ENCODE results near the gene THRA. TPM values are rescaled to one million over a fixed set of nuclear protein-coding genes. Genes with fewer than 3 reads are reported as not detected.

THRA gene
- total and polyA plus RNA-seq, 5 experiments from 2014 or later = 11.3 to 54.2 (median 23.3) TPM

DNA sequence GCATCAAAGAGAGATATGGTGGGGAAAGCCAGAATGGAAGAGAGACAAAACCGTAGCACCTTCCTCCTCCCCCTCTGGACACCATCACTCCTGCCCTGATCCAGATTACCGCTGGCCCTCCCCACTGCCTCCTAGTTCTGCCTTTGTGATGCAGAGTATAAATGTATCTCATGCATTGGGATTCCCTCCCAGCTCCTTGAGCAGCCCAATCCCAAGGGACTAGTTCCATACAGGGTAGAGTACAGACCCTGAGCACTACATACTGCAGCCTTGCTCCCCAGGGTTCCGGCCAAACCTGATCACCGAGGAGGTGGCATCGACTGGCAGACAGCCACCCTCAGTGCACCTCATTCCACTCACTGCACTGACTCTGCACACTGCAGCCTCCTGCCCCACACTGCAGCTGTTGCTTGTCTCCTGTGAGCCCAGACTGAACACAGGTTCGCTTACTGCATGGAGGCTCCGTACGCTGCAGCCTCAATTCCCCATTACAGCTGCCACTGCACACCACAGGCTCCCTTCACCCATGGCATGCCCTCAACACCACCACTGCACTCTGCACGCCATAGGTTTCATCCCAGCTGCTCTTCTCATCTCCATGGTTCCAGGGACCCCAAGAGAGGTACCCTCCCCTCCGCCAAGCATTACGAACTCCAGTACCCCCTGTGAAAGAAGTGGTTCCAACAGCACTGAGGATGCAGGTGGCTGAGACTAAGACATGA, 1.7 kb upstream of the THRA start:
- H3K27me3 Mint-ChIP-seq = peaks cover 0 to 2% (median 0%) of the 10 kb centered on the region in 5 donors
- H3K9me3 Mint-ChIP-seq = no peaks in the 10 kb centered on the region
- no peak for DNase-seq
- peak overlapping the region in 9 of 10 donors; percentile 30 to 94 (median 86) for H3K4me3 Mint-ChIP-seq
- no peaks in the 10 kb centered on the region for H3K36me3 Mint-ChIP-seq
- ATAC-seq = no peak
- POLR2A ChIA-PET = interaction anchor here (1.5 to 17.1 kb wide), 5 partner anchors 10 to 48 kb away, joined by 3 to 260 read pairs (median 79); partner anchors contain the start of gene NR1D1
- H3K4me1 Mint-ChIP-seq = peaks cover 25 to 38% (median 33%) of the 10 kb centered on the region in 4 donors
- H3K27ac Mint-ChIP-seq = peak overlapping the region in 7 of 10 donors; percentile 14 to 92 (median 62)

DNA sequence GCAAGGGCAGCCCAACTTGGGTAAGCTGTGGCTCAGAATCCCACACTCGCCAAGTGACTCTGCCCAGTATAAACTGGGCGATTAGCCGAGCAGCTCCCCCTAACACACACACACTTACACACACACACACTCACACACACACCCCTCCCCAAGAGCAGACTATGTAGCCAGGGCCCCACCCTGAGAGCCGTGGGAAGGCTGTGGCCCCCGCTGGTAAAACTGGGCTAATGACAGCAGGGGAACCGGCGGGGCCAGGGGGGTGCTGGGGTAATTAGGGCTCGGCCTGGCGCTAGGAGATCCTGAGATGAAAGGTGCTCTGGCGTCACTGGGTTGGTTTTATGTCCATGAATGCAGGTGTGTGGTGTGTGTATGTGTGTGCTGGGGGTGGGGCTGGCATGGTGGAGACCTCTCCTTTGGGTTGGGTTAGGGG, 1.1 kb upstream of the THRA start:
- peak overlapping the region; percentile 79 to 95 (median 90) for H3K27ac Mint-ChIP-seq
- no peak for DNase-seq
- no peak for ATAC-seq
- peaks cover 28 to 44% (median 39%) of the 10 kb centered on the region in 4 donors for H3K4me1 Mint-ChIP-seq
- H3K36me3 Mint-ChIP-seq = no peaks in the 10 kb centered on the region
- peaks cover 0 to 2% (median 0%) of the 10 kb centered on the region in 5 donors for H3K27me3 Mint-ChIP-seq
- POLR2A ChIA-PET = interaction anchor here (0.6 to 17.1 kb wide), 7 partner anchors 14 to 88 kb away, joined by 3 to 260 read pairs (median 4); partner anchors contain the start of gene NR1D1
- H3K9me3 Mint-ChIP-seq = no peaks in the 10 kb centered on the region
- peak overlapping the region; percentile 82 to 94 (median 86) for H3K4me3 Mint-ChIP-seq

DNA sequence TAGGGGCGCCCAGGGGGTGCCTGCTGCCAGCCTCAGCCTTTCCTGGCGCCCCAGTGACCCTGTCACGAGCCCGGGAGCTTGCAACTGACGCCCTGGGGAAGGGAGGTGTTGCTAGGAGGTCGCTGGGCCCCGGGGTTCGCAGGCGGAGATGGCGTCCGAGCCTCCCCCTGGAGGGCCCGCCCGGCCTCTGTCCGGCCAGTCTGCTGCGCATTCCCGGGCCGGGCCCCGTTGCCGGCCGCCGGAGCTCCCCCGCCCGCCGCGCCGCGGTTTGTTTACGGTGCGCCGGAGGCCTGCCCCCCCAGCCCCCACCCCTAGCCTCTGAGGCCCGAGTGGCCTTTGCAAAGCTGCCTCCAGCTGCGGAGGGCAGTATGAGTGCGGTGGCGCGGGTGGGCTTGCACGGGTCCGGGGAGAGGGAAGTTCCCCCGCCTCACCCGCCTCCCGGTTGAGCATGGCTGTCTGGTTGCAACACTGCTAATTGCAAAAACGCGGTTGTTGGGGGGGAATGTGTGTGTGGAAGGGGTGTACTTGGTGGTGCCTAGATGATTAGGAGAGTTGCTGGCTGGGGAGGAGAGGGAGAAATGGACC, 514 bp downstream of the THRA start:
- Mint-ChIP-seq H3K36me3 (no peaks in the 10 kb centered on the region), H3K4me1 (peaks cover 41 to 60% (median 55%) of the 10 kb centered on the region in 4 donors), H3K27me3 (no peaks in the 10 kb centered on the region), H3K4me3 (peak overlapping the region; percentile 88 to 99 (median 92)), H3K27ac (peak overlapping the region; percentile 48 to 96 (median 88)), H3K9me3 (no peaks in the 10 kb centered on the region)
- POLR2A ChIA-PET = interaction anchor here (0.6 to 17.1 kb wide), 12 partner anchors 9 to 403 kb away, joined by 3 to 260 read pairs (median 6); partner anchors contain the start of genes CASC3, MED24 and NR1D1
- peak in 7 of 10 donors; percentile 18 to 62 (median 28) for DNase-seq
- peak; percentile 12 to 26 for ATAC-seq

DNA sequence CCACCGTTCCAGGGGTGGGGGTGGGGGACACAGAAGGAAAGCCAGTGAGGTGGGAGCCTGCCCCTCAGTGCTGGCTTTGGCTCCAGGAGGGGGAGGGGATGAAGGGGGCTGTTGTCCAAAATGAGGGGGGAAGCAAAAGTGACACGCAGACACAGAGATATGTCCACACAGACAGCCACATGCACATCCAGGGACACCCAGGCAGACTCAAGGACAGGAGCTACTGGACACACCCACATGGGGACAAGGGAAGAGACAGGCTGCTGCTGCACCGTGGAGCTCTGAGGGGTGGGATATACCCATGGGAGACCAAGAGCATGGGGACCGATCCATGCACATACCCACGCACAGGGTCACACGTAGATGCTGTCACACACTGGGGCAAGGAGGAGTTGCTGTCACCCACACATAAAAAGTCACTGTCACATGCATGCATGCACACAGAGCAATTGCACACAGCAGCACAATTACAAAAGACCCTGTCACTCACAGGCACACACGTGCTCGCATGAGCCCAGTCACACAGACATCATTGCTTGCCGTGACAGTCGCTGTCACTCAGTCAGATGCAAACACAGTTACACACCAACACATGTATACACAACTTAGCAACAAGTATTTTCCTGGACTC, 1.3 kb downstream of the THRA start:
- Mint-ChIP-seq H3K9me3 (no peaks in the 10 kb centered on the region), H3K27me3 (no peaks in the 10 kb centered on the region), H3K36me3 (no peaks in the 10 kb centered on the region), H3K4me3 (peak overlapping the region; percentile 88 to 99 (median 92)), H3K4me1 (peaks cover 48 to 67% (median 62%) of the 10 kb centered on the region in 4 donors), H3K27ac (peak overlapping the region; percentile 48 to 96 (median 88))
- DNase-seq = peak in 1 of 10 donors; percentile 28
- peak; percentile 10 to 13 for ATAC-seq
- POLR2A ChIA-PET = interaction anchor here (0.8 to 17.1 kb wide), 11 partner anchors 9 to 404 kb away, joined by 3 to 260 read pairs (median 6); partner anchors contain the start of genes CASC3, MED24 and NR1D1

DNA sequence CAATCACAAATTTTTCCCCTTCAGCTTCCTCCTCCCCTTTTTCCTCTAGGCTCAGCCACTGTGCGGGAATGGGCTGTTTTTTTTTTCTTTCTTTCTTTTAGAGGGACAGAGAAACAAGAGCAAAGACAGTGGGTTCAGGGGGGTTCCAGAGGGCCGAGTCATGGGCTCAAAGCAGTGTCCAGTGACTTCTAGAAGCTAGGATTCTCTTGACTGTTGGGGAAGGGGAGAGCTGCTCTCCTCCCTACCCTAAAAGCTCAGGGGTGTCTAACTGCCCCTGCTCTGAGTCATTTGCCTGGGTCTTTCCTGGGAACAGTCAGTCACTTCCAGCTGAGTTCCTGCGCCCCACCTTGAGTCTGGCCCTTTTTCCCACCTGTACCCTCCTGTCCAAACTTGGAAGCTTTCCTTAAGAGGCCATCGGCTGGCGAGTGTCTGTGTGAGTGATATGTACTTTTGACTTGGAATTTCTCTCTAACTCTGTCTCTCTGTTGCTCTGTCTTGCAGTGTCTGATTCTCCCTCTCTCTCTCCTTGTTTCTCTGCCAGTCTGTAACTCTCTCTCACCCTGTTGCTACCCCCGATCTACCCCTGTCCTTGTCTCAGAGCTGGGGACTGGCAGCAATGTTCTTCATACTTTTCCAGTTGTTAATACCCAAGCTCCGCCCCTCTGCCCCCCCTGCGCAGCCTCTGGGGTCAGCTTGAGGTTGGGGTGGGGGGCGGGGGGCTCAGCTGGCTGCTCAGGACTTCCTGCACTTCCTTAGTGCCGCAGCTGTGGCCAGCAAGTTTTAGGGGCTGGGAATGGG, 2.4 kb downstream of the THRA start:
- Mint-ChIP-seq H3K27ac (peak overlapping the region; percentile 61 to 96 (median 88)), H3K4me1 (peaks cover 59 to 79% (median 74%) of the 10 kb centered on the region in 4 donors), H3K27me3 (no peaks in the 10 kb centered on the region), H3K4me3 (peak overlapping the region; percentile 88 to 99 (median 92)), H3K36me3 (no peaks in the 10 kb centered on the region), H3K9me3 (no peaks in the 10 kb centered on the region)
- POLR2A ChIA-PET = interaction anchor here (1.1 to 17.1 kb wide), 7 partner anchors 10 to 75 kb away, joined by 3 to 260 read pairs (median 34); partner anchors contain the start of genes CASC3, MED24 and NR1D1
- no peak for ATAC-seq
- no peak for DNase-seq

DNA sequence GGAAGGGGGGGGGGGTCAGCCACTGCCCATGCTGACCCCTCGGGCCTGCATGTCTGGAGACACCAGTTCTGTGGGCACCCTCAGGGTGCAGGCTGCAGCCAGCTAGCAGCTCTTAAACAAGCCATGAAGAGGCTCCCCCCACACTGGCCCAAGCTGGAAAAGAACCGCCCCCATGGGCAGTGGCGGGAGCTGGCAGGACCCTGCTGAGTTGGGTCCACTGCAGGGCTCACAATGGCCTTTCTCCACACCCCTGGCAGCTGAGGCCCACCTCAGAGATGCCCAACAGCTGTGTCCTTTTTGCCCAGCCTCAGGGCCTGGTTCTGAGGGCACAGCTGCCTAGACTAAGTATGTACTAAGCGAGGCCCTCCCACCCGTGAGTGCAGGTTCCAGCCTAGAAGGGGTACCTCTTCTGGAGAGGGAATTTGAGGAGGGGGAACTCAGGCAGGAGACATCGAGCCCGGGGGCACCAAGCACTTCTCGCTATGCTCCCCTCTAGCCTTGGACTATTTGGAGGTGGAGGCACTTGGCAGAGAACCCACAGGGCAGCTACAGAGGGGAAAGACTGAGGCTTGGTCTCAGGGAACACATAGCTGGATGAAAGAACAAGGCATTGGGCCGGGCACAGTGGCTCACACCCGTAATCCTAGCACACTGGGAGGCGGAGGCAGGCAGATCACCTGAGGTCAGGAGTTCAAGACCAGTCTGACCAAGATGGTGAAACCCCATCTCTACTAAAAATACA, 3.2 kb downstream of the THRA start:
- no peaks in the 10 kb centered on the region for H3K27me3 Mint-ChIP-seq
- peak overlapping the region in 9 of 10 donors; percentile 12 to 94 (median 62) for H3K4me3 Mint-ChIP-seq
- DNase-seq (no peak), ATAC-seq (no peak)
- POLR2A ChIA-PET = interaction anchor here (0.6 to 17.1 kb wide), 8 partner anchors 9 to 74 kb away, joined by 3 to 260 read pairs (median 26); partner anchors contain the start of genes CASC3, MED24 and NR1D1
- peaks cover 63 to 87% (median 82%) of the 10 kb centered on the region in 4 donors for H3K4me1 Mint-ChIP-seq
- H3K27ac Mint-ChIP-seq = peak overlapping the region; percentile 61 to 96 (median 94)
- H3K9me3 Mint-ChIP-seq = no peaks in the 10 kb centered on the region
- H3K36me3 Mint-ChIP-seq = no peaks in the 10 kb centered on the region

DNA sequence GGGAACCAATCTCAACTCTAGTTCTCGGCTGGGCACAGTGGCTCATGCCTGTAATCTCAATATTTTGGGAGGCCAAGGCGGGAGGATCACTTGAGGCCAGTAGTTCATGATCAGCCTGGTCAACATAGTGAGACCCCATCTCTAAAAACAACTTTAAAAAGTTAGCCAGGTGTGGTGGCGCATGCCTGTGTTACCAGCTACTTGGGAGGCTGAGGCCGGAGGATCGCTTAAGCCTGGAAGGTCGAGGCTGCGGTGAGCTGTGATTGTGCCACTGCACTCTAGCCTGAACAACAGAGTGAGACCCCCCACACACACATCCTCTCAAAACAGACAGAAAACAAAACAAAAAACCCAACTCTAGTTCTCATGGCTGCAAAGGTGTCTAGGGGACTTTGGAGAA, 4.9 kb downstream of the THRA start:
- DNase-seq = no peak
- Mint-ChIP-seq H3K9me3 (no peaks in the 10 kb centered on the region), H3K27ac (peak overlapping the region; percentile 93 to 97 (median 95)), H3K4me3 (peak overlapping the region; percentile 78 to 94 (median 90)), H3K27me3 (no peaks in the 10 kb centered on the region), H3K4me1 (peaks cover 60 to 94% (median 86%) of the 10 kb centered on the region in 4 donors), H3K36me3 (no peaks in the 10 kb centered on the region)
- no peak for ATAC-seq
- POLR2A ChIA-PET = interaction anchor here (0.6 to 17.1 kb wide), 5 partner anchors 21 to 151 kb away, joined by 3 to 260 read pairs (median 5); partner anchors contain the start of genes NR1D1 and WIPF2

DNA sequence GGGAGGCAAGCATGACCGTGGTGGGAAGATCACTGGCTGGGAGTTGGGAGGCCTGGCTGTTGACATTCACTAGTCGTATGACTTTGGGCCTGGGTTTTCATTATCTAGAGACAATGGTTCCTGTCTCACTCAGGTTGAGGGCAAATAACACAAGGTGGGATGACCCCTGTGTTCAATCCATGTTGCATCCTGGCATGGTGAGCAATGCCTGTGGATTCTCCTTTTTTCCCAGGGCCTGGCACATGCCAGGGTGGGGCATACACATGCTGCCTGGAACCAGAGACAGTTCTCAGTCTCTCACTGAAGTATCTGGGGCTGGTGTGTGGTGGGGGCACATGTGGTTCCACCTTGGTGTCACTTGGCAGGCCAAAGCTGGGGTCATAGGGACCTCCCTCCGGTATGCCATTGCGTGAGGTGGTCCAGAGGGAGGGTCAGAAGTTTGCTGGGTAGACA, 5.4 kb downstream of the THRA start:
- Mint-ChIP-seq H3K4me3 (peak overlapping the region; percentile 78 to 94 (median 90)), H3K27me3 (no peaks in the 10 kb centered on the region), H3K4me1 (peaks cover 62 to 99% (median 91%) of the 10 kb centered on the region in 4 donors), H3K36me3 (no peaks in the 10 kb centered on the region), H3K27ac (peak overlapping the region; percentile 93 to 97 (median 95)), H3K9me3 (no peaks in the 10 kb centered on the region)
- POLR2A ChIA-PET = interaction anchor here (1.5 to 17.1 kb wide), 5 partner anchors 22 to 151 kb away, joined by 3 to 260 read pairs (median 9); partner anchors contain the start of genes NR1D1 and WIPF2
- DNase-seq = no peak
- no peak for ATAC-seq

DNA sequence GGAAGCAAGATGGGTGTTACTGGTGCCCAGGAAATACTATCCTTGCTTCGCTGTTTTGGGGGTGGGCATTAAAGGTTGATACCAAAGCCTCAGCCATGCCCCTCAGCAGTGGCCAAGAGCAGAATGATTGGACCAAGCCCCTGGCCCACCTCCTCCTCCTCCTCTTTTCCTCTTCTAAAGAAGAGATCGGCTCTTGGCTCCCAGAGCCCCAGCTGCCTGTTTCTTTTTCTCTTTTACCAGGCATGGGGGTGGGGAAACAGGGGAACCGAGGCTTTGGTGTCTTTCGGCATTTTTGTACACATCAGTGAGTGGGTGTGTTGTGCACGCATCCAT, 5.8 kb downstream of the THRA start:
- Mint-ChIP-seq H3K36me3 (no peaks in the 10 kb centered on the region), H3K4me3 (peak overlapping the region; percentile 78 to 94 (median 90)), H3K27ac (peak overlapping the region; percentile 93 to 97 (median 95)), H3K9me3 (no peaks in the 10 kb centered on the region), H3K4me1 (peaks cover 64 to 100% (median 93%) of the 10 kb centered on the region in 4 donors), H3K27me3 (no peaks in the 10 kb centered on the region)
- POLR2A ChIA-PET = interaction anchor here (0.6 to 17.1 kb wide), 7 partner anchors 10 to 150 kb away, joined by 3 to 260 read pairs (median 4); partner anchors contain the start of genes NR1D1 and WIPF2
- peak in 1 of 10 donors; percentile 69 for DNase-seq
- ATAC-seq = no peak

DNA sequence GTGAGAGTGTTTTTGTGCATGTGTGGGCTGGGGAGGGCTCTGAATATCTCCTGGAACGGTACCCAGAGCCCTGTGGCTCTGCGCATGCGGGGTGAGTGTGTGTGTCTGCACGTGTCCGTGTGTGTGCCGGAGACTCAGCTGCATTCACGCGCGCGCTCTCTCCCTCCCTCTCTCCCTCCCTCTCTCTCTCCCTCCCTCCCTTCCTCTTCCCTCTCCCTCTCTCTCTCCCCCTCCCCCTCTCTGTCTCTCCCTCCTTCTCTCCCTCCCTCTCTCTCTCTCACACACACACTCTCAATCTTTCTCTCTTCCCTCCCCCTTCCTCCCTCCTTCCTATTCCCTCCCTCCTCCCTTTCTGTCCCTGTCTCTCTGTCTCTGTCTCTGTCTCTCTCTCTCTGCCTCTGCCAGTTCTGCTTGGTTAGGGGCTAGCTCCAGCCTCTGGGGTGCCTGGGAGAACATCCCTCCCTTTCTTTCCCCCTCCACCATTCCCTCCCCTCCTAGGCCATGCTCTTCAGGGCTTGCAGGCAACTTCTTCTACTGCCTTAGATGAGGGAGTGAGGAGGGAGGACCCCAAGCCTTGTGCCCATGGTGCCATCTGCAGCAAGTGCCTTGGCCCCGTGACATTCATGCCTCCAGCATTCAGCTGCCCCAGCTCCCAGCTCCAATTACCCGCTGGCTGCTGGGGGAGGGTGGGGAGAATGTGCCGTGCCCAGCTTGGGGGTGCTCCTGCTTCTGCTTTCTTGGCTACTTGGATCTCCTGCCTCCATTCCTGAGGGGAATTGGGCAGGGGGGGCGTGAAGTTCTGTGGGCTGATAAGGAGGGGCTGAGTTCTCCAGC, 6.4 kb downstream of the THRA start:
- no peaks in the 10 kb centered on the region for H3K36me3 Mint-ChIP-seq
- DNase-seq = peak in 9 of 10 donors; percentile 64 to 89 (median 73)
- POLR2A ChIA-PET = interaction anchor here (0.6 to 17.1 kb wide), 10 partner anchors 9 to 150 kb away, joined by 3 to 260 read pairs (median 4); partner anchors contain the start of genes MED24, NR1D1 and WIPF2
- no peaks in the 10 kb centered on the region for H3K27me3 Mint-ChIP-seq
- peak; percentile 55 to 70 for ATAC-seq
- peak overlapping the region; percentile 93 to 97 (median 95) for H3K27ac Mint-ChIP-seq
- peak overlapping the region; percentile 78 to 94 (median 90) for H3K4me3 Mint-ChIP-seq
- no peaks in the 10 kb centered on the region for H3K9me3 Mint-ChIP-seq
- H3K4me1 Mint-ChIP-seq = peaks cover 65 to 100% (median 92%) of the 10 kb centered on the region in 4 donors
